SIG-M5 treated with dmso at 0.1 percent for 504 hours (cell line): ENCODE results near the gene SMPDL3A.

Experiments
- DNase-seq: peaks from one replicate; lab custom pipeline; 2025; ENCODE audit not compliant: unreplicated experiment; lab: John Stamatoyannopoulos, UW

Gene SMPDL3A

DNA sequence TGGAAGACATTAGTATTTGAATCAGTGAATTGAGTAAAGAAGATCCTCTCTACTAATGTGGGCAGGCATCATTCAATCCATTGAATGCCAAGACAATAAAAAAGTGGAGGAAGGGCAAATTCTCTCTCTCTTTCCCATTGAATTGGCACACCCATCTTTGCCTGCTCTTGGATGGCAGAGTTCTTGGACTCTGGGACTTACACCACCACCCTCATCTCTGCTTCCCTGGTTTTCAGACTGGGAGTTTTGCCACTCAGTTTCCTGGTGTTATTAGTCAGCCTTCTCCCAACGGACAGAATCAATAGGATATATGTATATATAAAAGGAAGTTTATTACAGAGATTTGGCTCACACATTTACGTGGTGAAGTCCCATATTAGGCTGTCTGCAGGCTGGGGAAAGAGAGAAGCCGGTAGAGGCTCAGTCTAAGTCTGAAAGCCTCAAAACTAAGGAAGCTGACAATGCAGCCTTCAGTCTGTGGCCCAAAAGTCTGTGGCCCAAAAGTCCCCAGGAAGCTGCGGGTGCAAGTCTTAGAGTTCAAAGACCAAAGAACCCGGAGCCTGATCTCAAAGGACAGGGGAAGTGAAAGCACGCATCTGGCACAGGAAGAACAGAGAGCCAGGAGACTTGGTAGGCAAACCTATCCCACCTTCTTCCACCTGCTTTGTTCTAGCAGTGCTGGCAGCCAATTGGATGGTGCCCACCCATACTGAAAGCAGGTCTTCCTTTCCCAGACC is 64.4 kb downstream of the SMPDL3A start:
- no peak for DNase-seq
